ENCODE measurements around the gene UMAD1.
A peak's percentile ranks its signal among the peaks of the same experiment; 100 is the strongest.
"Not testable (repeated sequence)": the region's sequence is repeated elsewhere in the genome, so short reads cannot be mapped to it uniquely, and the experiment has no call there.

The UMAD1 gene

GRCh38 chr7:7798510-7798909 lies 158.0 kb downstream of the UMAD1 start:
- no peak for DNase-seq (ENCODE audit: low read depth)

- peak; percentile 46 for DNase-seq (ENCODE audit: low read depth)
Observed at GRCh38 chr7:7799138-7799537, 158.6 kb downstream of the UMAD1 start.

DNA sequence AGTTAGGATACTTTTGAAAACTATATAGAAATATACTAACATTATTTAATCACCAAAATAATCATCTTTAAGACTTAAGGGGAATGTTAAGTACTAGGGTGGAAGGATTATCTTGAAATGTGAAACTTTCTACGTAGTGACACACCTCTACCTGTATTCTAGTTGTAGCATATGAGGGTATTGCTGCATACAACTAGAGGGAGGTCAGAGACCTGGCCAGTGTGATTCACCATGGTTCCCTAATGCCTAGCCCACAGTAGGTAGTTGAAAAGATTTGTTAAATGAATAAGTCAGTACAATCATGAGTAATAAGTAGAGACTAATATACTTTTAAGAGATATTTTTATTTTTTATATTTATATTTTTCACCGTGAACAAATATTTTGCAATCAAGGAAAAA lies 162.0 kb downstream of the UMAD1 start:
- DNase-seq (ENCODE audit: low read depth), result no peak

GRCh38 chr7:7803715-7804178 lies 163.2 kb downstream of the UMAD1 start:
- DNase-seq (ENCODE audit: low read depth), result no peak

DNA sequence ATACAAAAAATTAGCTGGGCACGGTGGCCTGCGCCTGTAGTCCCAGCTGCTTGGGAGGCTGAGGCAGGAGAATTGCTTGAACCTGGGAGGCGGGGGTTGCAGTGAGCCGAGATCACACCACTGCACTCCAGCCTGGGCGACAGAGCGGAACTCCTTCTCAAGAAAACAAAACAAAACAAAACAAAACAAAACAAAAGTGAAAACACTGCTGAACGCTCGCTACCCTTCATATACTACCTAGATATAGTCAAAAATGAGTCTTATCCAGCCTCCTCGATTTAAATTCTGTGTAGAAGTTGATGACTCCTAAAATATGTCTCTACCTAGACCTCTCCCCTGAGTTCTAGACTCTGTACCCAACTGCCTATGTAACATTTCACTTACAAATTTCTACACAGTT lies 164.3 kb downstream of the UMAD1 start:
- not testable (repeated sequence) for DNase-seq (ENCODE audit: low read depth)

GRCh38 chr7:7805511-7806153 lies 165.1 kb downstream of the UMAD1 start:
- DNase-seq (ENCODE audit: low read depth), result no peak

- DNase-seq (ENCODE audit: low read depth), result peak; percentile 69
Observed at GRCh38 chr7:7808156-7808555, 167.6 kb downstream of the UMAD1 start.

DNA sequence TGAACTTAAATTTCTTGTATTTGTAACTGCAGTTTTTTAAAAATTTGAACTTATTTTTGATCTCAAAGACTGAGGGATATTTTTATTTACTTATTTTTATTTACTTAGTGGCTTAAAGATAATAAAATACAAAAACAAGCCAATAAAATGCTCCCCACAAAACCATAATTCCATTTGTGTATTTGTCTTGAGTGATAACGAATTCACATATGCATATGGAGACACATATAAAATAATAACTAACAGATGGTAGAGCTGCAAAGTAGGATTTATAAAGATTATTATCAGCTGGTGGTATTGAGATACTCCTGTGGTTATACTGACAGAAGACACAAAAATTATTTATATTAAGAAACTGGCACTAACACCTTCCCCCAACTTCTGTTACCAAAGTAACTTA lies 168.1 kb downstream of the UMAD1 start:
- no peak for DNase-seq (ENCODE audit: low read depth)

DNA sequence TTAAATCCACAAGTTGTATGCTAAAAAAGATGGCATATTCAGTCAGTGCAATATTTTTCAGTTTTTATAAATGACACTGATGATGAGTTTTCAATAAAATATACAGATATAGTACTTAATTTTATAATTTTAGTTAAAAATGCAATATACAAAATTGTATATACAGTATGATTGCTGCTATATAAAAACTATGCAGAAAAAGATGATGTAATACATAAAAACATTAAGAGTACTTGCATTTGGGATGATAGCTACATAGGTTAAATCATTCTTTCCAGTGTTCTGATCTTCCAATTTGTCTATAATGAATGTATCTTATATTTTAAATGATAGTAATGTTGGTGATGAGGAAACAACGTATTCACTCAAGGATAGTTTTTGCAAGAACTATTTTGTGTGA lies 169.8 kb downstream of the UMAD1 start:
- DNase-seq (ENCODE audit: low read depth), result no peak

GRCh38 chr7:7810826-7811225 lies 170.3 kb downstream of the UMAD1 start:
- no peak for DNase-seq (ENCODE audit: low read depth)

DNA sequence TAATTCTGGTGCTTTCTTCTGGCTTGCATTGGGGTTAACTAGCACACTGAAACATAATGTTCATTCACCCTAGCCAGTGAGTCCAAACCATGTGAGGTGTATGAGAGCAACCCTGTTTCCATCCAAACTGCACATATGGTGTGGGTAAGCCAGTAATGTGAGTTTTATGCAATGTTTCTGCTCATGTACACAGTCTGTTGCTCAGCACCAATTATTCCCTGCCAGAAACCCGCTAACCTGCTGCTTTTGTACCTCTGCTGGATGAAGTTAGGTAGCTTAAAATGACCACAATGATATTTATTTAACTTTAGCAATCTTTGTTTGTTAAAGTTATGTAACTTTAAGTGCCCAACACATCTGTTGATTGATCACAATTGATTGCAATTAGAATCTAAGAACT lies 171.6 kb downstream of the UMAD1 start:
- peak; percentile 14 for DNase-seq (ENCODE audit: low read depth)

DNA sequence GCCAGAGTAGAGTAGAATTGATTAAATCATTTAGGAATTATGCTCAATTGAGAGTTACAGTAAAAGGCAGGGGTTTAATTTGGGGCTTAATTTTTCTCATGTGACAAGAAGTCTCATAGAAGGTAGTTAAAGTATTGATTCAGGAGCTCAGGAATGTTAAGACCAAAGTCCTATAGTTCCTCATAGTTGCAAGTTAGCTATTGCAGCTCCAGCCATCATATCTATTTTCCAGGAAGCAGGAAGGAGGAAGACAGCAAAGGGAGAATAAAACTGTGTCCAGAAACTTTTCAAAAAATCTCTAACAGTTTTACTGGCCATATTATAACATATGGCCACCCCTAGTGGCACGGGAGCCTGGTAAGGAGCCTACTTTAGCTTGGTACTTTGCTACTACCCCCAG lies 174.8 kb downstream of the UMAD1 start:
- no peak for DNase-seq (ENCODE audit: low read depth)

DNA sequence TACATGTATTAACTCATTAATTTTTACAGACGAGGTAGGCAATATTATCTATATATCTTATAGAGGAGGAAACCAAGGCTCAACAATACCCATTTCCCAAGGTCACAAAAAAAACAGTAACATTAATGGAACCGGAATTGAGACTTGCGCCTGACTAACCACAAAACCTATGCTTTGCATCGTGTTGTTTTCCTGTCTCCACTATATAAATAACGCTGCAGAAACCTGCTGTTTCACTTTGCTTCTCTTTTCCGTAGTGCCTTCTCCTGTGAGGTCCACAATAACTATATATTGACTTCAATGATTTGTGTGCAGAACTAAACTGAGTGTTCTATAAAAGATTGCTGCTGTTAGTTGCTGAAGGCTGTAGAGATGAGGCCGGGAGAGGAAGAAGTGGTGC lies 175.5 kb downstream of the UMAD1 start:
- no peak for DNase-seq (ENCODE audit: low read depth)

DNA sequence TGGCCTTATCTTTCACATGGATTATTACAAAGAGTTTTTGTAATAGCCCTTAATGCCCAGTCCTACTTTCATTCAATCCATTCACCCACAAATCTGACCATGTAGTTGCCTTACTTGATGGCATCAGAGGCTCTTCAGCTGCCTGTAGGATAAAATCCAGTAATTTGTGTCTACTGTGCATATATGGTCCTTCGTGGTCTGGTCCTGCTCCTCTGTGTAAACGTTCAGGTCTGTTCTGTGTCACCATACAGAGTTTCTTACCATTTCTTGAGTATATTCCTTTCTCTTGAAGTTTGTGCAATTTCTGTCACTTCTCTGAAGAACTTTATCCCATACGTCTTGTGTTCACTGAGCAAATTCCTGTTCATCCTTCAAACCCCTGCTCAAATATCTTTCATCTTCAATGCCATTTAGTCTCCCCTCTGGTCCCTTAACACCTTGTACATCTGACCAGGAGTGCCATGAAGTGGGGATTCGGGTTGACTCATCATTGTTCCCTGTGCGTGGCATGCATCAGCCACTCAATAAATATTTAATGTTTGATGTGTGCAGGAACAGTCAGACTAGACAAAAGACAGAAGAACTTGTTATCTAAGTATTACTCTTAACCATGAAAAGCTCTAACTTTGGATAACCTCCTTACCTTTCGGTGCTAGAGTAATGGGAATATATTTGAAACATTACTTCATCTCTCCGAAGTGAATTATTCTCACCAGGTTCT lies 176.4 kb downstream of the UMAD1 start:
- no peak for DNase-seq (ENCODE audit: low read depth)

DNA sequence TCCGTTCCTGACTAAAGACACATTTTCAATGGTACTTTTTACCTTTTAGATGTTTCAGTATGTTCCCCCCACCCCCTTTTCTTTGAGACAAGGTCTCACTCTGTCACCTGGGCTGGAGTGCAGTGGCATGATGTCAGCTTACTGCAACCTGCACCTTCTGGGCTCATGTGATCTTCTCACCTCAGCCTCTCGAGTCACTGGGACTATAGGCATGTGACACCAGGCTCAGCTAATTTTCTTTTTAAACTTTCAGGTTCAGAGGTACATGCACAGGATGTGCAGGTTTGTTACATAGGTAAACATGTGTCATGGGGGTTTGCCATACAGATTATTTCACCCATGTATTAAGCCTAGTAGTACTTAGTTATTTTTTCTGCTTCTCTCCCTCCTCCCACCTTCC lies 177.2 kb downstream of the UMAD1 start:
- DNase-seq (ENCODE audit: low read depth), result no peak

DNA sequence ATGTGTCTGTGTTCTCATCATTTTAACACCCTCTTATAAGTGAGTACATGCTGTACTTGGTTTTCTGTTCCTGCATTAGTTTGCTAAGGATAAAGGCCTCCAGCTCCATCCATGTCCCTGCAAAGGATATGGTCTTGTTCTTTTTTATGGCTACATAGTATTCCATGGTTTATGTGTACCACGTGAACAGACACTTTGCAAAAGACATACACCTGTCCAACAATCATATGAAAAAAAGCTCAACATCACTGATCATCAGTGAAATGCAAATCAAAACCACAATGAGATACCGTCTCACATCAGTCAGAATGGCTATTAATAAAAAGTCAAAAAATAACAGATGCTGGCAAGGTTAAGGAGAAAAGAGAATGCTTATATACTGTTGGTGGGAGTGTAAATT lies 177.6 kb downstream of the UMAD1 start:
- DNase-seq (ENCODE audit: low read depth), result not testable (repeated sequence)

DNA sequence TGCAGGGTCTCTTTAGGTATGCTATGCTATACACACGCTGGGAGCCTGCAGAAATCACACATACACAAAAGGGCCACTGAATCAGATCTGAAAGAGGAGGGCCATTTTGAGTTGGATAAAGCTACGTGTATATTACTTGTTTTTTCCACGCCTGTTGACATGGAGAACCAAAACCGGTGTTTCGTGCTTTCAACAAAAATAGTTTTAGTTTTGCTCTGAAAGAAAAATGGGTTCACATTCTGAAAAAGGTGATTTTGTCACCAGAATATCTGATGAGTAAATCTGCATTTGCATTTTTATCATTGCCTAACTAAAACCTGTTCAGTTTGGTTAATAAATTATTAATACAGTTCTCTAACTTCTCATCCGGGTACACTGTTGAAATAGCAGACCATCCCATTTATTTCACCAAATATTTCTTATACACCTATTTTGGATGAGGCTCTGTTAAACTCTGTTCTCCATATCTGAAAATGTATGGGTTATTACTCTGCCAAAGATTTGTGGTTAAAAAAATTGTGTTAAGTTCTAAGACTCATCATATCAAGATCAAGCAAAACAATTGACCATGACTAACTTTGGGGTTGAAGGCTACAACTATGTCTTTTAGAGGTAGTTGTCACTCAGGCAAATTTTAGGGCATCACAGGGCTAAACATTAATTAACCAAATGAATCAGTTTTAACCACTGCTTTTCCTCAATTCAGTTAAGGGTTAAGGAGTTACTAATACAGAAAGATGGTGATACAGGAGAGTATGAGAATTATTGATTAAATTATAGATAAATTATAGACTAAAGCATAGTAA lies 179.1 kb downstream of the UMAD1 start:
- no peak for DNase-seq (ENCODE audit: low read depth)

GRCh38 chr7:7820409-7820808 lies 179.9 kb downstream of the UMAD1 start:
- no peak for DNase-seq (ENCODE audit: low read depth)

GRCh38 chr7:7820939-7821338 lies 180.4 kb downstream of the UMAD1 start:
- DNase-seq (ENCODE audit: low read depth), result no peak

GRCh38 chr7:7821517-7821916 lies 181.0 kb downstream of the UMAD1 start:
- no peak for DNase-seq (ENCODE audit: low read depth)

- not testable (repeated sequence) for DNase-seq (ENCODE audit: low read depth)
Observed at GRCh38 chr7:7825294-7825693, 184.7 kb downstream of the UMAD1 start.

DNA sequence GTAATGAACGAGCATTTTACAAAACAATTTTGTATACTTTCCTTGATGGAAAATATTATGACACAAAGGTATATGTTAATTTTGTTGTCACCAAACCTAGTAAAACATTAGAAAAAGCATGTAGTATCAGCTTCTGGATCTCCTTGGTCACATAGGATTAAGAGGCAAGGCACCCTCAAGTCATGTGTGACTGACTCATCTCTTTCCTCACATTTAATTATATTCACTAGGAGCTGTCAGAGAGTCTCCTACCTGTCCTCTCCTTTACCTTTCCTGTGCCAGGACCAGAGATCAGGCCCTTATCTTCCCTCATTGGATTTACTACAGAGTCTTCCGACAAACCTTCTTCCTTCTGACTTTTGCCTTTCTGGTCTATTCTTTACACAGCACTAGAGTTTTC lies 189.1 kb downstream of the UMAD1 start:
- DNase-seq (ENCODE audit: low read depth), result no peak
